Activated naive CD8-positive, alpha-beta T cell treated with anti-CD3 and anti-CD28 coated beads, Interleukin-2, amount 10 ng/mL, durations not matched to agents 7 days and 5 days (primary cell): Measurements from ENCODE around the gene HUNK. TPM values are rescaled to one million over a fixed set of nuclear protein-coding genes. Genes with fewer than 3 reads are reported as not detected.

ENCODE experiments used
- ATAC-seq: fragments of 150-1000 bp; cut with Tn5 transposase; one replicate; pipeline ENCODE4 v1.10.0; 2021; ENCODE audit warnings: low read depth, moderate library complexity
- POLR2A ChIA-PET: fragments of 350-600 bp; sonication (Branson Sonifier 250); formaldehyde crosslinking; loops from one replicate; lab custom pipeline; 2021; ENCODE audit warnings: antibody characterized with exemption; lab: Charles Lee
- DNase-seq: peaks from one replicate; pipeline ENCODE4 v3.0.0; 2021
- H3K27ac Mint-ChIP-seq: one replicate; pipeline ENCODE4 v1.8.0; 2022; ENCODE audit warnings: mild to moderate bottlenecking, mixed read lengths
- H3K27me3 Mint-ChIP-seq: one replicate; pipeline ENCODE4 v1.8.0; 2022; ENCODE audit warnings: mild to moderate bottlenecking, moderate library complexity, mixed read lengths
- H3K36me3 Mint-ChIP-seq: one replicate; pipeline ENCODE4 v1.8.0; 2021; ENCODE audit warnings: mild to moderate bottlenecking, mixed read lengths
- H3K4me1 Mint-ChIP-seq: one replicate; pipeline ENCODE4 v1.8.0; 2021; ENCODE audit warnings: mixed read lengths
- H3K4me3 Mint-ChIP-seq: one replicate; pipeline ENCODE4 v1.8.0; 2022; ENCODE audit warnings: mild to moderate bottlenecking, moderate library complexity, mixed read lengths
- H3K9me3 Mint-ChIP-seq: one replicate; pipeline ENCODE4 v1.8.0; 2021; ENCODE audit warnings: mixed read lengths
- total RNA-seq, 2 experiments: library from RNA; stranded (reverse); gene quantifications; one replicate each; pipeline ENCODE4 v1.2.3, GENCODE V29; 2021

Gene HUNK
- total RNA-seq, 2 experiments from 2014 or later: 0.48 to 0.78 TPM

DNA sequence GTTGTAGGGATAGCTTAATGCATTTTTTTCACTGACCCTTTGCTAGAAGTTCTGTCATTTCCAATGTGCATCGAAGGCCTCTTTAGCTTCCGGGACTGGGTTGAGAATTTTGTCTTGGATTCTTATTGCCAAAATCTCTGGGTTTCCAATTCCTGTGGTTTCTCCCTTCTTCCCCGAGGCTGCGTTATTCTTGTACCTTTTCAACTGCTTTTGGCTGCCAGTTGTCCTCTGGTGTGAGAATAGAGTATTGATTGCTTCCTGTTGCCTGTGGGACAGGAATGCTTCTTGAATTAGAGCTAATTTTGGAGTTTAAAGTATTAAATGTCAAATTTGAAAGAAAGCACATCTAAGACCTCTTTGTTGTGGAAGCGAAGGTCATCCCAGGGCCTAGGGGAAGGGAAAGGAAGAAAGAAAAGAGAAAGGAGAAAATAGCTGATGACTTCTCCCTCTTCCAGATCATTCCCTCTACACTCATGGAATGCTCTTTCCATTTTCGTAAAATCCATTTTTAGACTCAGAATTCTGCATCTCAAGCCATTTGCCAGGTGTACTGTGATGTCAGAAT lies 21.1 kb downstream of the HUNK start:
- H3K9me3 Mint-ChIP-seq: no peaks in the 10 kb centered on the region
- H3K4me1 Mint-ChIP-seq: peaks cover under 1% of the 10 kb centered on the region
- no peak for DNase-seq
- H3K36me3 Mint-ChIP-seq: no peaks in the 10 kb centered on the region
- no peak overlapping the region for H3K27ac Mint-ChIP-seq
- peaks cover 7% of the 10 kb centered on the region for H3K27me3 Mint-ChIP-seq
- no peak overlapping the region for H3K4me3 Mint-ChIP-seq
- no peak for ATAC-seq
- POLR2A ChIA-PET: no interaction called here

DNA sequence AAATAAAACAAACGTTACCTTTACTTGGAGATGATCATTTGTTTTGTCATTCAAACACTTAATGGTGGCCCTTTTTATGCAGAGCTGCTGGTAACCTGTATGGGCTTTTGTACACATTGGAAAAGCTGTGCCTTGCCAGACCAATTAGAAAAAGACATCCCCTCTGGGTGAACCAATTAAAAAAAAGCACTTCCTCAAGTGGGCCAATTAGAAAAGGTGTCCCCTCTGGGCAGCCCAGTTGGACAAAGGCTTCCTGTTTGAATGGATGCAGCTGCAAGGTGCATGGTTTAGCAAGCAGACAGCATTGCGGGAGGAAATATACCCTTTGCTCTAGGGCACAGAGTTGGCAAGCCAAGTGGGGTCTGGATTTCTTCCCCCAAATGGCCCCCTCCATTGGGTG lies 21.6 kb downstream of the HUNK start:
- Mint-ChIP-seq H3K4me1 (peaks cover 4% of the 10 kb centered on the region), H3K27ac (no peak overlapping the region), H3K9me3 (no peaks in the 10 kb centered on the region), H3K27me3 (peaks cover 7% of the 10 kb centered on the region), H3K4me3 (no peak overlapping the region), H3K36me3 (no peaks in the 10 kb centered on the region)
- no peak for DNase-seq
- no peak for ATAC-seq
- POLR2A ChIA-PET: no interaction called here

DNA sequence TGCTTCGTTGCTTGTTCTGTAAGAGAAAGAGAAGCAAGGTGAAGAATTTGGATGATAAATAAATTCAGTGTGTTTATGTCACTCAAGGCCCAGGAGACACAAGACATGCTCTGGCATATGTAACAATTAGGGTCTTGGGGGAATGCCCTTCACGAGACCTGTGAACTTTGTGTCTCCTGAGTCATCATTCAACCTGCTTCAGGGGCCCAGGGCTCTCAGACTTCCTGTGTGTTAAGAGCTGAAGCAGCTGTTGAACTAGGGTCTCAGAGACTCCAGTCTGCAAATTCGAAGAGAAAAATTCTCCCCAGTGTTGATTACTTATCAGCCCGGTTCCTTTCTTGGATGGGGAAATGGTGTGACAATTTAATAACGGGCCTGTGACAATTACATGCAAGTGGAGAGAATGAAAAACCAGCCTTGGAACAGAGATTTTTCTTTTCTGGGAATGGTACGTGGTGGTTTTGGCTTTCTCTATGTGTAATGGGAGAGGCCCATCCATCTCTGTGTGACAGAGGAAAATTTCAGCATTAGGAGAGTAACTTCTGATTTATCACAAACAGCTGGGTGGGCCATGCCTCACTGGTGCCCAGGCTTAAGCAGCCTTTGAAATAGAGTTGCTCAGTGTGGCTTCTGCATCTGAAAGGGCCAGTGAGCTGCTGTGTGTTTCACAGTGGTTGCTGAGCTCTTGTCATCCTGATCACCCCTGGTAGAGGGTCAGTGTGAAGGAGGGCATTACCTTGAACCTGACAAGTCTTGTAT lies 22.4 kb downstream of the HUNK start:
- peaks cover 4% of the 10 kb centered on the region for H3K4me1 Mint-ChIP-seq
- H3K36me3 Mint-ChIP-seq: no peaks in the 10 kb centered on the region
- H3K27me3 Mint-ChIP-seq: peaks cover 5% of the 10 kb centered on the region
- no peak for ATAC-seq
- H3K4me3 Mint-ChIP-seq: no peak overlapping the region
- POLR2A ChIA-PET: no interaction called here
- H3K27ac Mint-ChIP-seq: no peak overlapping the region
- DNase-seq: no peak
- H3K9me3 Mint-ChIP-seq: peaks cover 2% of the 10 kb centered on the region

DNA sequence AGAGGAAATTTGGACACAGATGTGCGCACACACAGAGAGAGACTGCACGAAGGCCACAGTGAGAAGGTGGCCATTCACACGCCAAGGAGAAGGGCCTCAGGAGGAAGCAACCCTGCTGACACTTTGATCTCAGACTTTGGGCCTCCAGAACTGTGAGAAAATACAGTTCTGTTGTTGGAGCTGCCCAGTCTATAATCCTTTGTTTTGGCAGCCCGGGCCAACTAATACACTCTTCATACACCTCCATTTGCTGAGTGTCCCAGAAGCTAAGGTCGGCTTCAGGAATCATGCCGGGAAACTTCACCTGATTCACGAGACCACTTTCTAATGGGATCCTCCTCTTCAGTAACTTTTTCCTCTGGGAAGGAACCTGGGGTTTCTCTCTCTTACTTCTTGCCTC lies 23.2 kb downstream of the HUNK start:
- Mint-ChIP-seq H3K9me3 (peaks cover 2% of the 10 kb centered on the region), H3K4me1 (peaks cover 4% of the 10 kb centered on the region), H3K27ac (no peak overlapping the region), H3K4me3 (no peak overlapping the region), H3K36me3 (no peaks in the 10 kb centered on the region), H3K27me3 (peaks cover 5% of the 10 kb centered on the region)
- no peak for ATAC-seq
- DNase-seq: no peak
- POLR2A ChIA-PET: no interaction called here

DNA sequence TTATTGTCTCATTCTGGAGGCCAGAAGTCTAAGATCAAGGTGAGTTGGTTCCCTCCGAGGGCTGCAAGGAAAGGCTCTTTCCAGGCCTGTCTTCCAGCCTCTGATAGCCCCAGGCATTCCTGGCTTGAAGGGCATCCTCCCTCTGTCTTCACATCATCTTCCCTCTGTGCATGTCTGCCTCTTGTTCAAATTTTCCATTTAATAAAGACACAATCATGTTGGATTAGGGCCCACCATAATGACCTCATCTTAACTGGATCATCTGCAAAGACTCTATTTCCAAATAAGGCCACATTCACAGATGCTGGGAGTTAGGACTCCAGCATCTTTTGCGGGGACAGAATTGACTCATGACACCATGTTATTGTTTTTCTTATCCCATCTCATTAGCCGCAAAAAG lies 24.5 kb downstream of the HUNK start:
- H3K27ac Mint-ChIP-seq: no peak overlapping the region
- peaks cover 4% of the 10 kb centered on the region for H3K4me1 Mint-ChIP-seq
- no peaks in the 10 kb centered on the region for H3K36me3 Mint-ChIP-seq
- peaks cover 2% of the 10 kb centered on the region for H3K9me3 Mint-ChIP-seq
- POLR2A ChIA-PET: no interaction called here
- ATAC-seq: no peak
- H3K27me3 Mint-ChIP-seq: peaks cover 5% of the 10 kb centered on the region
- no peak overlapping the region for H3K4me3 Mint-ChIP-seq
- DNase-seq: no peak

DNA sequence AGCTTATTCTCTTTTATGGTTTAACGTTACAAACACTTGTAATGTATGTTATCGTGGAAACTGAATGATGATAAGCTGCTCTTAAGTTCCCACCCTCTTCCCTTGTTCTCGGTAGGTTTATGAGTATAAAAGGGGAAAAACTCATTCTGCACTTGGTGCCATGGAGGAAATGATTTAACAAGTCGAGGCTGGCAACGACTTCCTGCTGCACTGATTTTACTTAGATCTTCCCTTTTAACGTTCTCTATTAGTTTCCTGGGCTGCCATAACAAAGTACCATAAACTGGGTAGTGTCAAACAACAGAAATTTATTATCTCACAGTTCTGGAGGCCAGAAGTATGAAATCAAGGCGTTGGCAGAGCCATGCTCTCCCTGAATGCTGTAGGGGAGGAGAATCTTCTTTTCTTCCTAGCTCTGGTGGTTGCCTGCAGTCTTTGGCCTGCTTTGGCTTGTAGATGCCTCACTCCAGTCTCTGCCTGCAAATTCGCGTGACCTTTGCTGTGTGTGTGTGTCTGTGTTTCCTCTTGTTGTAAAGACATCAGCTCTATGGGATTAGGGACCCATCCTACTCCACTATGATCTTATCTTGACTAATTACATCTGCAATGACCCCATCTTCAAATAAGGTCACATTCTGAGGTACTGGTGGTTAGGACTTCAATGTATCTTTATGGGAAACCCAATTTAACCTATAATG lies 26.3 kb downstream of the HUNK start:
- H3K4me3 Mint-ChIP-seq: no peak overlapping the region
- DNase-seq (no peak), ATAC-seq (no peak)
- POLR2A ChIA-PET: no interaction called here
- H3K9me3 Mint-ChIP-seq: peaks cover 2% of the 10 kb centered on the region
- H3K4me1 Mint-ChIP-seq: peaks cover 4% of the 10 kb centered on the region
- H3K36me3 Mint-ChIP-seq: no peaks in the 10 kb centered on the region
- no peak overlapping the region for H3K27ac Mint-ChIP-seq
- H3K27me3 Mint-ChIP-seq: no peaks in the 10 kb centered on the region

DNA sequence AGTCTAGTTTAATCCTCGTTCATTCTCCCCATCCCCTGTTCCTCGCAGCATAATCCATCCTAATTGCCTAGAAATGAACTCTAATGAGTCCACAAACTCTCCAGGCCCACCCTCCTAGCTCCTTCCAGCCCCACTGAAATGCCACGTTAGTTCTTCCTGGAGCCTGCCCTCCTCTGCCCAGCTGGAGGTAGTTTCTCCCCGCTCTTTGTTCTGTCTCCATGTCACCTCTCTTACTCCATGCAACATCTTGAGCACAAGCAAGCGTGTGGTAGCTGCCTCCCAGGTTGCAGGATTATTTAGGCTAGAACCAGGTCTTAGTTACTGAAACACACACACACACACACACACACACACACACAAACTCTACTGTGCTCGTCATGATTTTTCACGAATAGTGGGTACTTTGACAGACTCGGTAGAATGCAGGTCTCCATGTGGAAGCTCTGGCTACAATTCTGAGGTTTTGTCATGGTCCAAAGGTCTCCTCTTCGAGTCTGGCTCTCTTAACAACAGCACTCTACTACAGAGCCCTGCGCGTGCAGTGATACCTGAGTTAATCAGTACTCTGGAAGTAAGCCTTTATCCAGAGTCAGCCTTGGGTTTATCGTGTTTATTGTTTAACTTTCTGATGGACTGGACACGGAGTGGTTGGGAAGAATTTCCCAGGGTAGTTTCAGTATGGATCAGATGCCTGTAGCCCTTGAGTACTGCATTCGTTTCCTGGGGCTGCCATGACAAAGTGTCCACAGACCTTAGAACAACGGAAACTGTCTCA lies 27.5 kb downstream of the HUNK start:
- no peak for ATAC-seq
- Mint-ChIP-seq H3K27me3 (no peaks in the 10 kb centered on the region), H3K27ac (no peak overlapping the region), H3K4me1 (peaks cover 4% of the 10 kb centered on the region), H3K4me3 (no peak overlapping the region), H3K36me3 (no peaks in the 10 kb centered on the region), H3K9me3 (peaks cover 2% of the 10 kb centered on the region)
- no peak for DNase-seq
- POLR2A ChIA-PET: no interaction called here

DNA sequence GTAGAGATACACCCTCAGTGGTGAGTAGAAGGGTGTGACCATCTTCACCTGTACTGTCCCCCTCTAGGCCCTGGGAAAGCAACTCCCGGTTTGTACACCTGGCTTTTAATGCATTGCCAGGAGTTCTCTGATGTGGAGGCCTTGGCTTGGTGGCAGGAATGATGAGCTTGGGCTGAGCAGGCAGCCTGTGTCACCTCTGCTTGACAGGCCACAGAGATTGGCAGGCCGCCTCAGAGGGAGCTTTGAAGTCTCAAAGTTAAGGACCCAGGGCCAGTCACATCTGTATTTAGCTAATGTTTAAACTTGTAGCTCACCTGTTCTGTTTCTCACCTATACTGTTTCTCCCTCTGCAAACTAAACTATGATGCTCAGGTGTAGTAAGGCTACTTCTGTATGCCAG lies 28.5 kb downstream of the HUNK start:
- Mint-ChIP-seq H3K27ac (no peak overlapping the region), H3K4me3 (no peak overlapping the region), H3K36me3 (no peaks in the 10 kb centered on the region), H3K4me1 (peaks cover 4% of the 10 kb centered on the region), H3K27me3 (no peaks in the 10 kb centered on the region), H3K9me3 (peaks cover 2% of the 10 kb centered on the region)
- no peak for DNase-seq
- POLR2A ChIA-PET: no interaction called here
- no peak for ATAC-seq

DNA sequence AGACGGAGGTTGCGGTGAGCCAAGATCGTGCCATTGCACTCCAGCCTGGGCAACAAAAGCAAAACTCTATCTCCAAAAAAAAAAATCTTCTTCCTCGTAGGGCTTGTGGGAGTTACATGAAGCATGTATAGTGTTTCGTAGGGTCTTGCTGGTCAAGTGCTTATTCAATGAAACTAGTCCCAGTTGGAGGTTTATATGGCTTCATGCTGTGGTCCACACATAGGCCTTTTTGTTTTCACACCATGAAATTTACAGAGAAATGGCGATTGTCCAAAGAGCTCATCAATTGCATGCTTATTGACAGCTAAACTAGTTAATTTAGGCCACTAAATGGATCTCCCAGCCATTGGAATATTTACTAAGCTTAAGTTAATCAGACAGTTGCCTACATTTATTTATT lies 29.6 kb downstream of the HUNK start:
- Mint-ChIP-seq H3K27me3 (no peaks in the 10 kb centered on the region), H3K9me3 (peaks cover 2% of the 10 kb centered on the region), H3K36me3 (no peaks in the 10 kb centered on the region), H3K27ac (no peak overlapping the region), H3K4me1 (peaks cover 4% of the 10 kb centered on the region), H3K4me3 (no peak overlapping the region)
- POLR2A ChIA-PET: no interaction called here
- DNase-seq (no peak), ATAC-seq (no peak)

DNA sequence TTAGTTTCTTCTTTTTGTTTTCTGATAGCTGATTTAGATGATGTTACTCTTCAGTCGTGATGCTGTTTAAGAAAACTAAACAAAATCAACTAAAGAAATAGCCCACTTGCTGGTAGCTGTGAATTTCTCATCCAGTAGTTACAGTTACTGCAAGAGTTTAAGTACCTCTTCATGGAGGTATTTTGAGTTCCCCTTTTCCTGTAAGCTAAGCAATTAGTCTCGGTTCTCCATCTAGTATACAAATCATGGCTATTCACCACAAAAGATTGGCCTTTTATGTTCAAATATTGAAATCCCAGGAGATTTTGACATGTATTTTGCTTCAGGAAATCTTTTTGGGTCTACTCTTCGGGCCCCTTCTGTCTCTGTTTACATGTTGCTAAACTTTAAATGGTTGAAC lies 31.1 kb downstream of the HUNK start:
- Mint-ChIP-seq H3K9me3 (peaks cover 2% of the 10 kb centered on the region), H3K4me1 (peaks cover 3% of the 10 kb centered on the region), H3K4me3 (no peak overlapping the region), H3K27ac (no peak overlapping the region), H3K27me3 (peaks cover 10% of the 10 kb centered on the region), H3K36me3 (no peaks in the 10 kb centered on the region)
- POLR2A ChIA-PET: interaction anchor here (0.5 kb wide), 1 partner anchor 18 kb away, joined by 3 read pairs; no protein-coding TSS in a partner anchor
- DNase-seq: no peak
- ATAC-seq: no peak

DNA sequence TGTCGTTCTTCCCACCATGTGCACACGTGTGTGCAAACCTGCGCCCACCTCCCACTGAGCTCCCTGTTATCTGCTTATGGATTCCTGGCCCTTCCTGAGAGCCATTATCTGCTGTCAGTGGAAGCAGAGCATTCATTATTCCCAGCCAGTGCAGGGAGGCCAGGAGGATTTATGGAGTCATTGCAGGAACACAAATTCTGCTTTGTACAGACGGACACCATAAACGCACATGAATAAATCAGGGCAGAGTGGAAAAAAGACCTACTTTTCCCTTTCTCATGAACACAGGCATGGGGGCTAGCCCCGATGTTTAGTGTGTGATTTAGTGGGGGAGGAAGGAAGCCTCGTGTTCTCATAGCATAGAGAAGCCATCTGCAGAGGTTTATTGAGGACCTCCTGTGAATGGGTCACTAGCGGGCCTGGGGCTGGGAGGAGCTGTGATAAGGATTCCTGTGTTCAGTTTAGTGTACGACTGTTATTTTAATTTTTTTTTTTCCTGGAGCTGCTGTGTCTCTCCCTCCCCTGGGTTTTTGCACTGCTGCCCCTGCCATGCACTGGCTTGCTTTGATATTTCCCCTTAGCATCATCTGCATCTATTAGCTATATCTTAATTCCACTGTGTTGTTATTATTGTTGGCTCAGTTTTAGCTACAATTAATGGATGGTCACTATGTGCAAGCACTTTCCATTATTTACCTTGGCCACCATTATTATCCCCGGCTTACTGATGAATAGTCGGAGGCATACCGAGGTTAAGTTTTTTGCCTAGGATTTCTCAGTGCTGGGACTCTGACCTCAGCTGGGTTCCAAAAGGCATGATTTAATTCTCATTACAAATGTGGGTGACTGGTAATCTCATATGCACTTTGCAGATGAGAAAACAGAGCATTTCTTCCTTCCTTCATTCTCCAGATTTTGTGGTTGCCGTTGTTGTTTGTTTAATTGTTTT lies 33.0 kb downstream of the HUNK start:
- no peak for DNase-seq
- H3K9me3 Mint-ChIP-seq: no peaks in the 10 kb centered on the region
- H3K27ac Mint-ChIP-seq: no peak overlapping the region
- POLR2A ChIA-PET: no interaction called here
- no peak overlapping the region for H3K4me3 Mint-ChIP-seq
- no peaks in the 10 kb centered on the region for H3K36me3 Mint-ChIP-seq
- ATAC-seq: no peak
- H3K27me3 Mint-ChIP-seq: peaks cover 18% of the 10 kb centered on the region
- H3K4me1 Mint-ChIP-seq: no peaks in the 10 kb centered on the region

DNA sequence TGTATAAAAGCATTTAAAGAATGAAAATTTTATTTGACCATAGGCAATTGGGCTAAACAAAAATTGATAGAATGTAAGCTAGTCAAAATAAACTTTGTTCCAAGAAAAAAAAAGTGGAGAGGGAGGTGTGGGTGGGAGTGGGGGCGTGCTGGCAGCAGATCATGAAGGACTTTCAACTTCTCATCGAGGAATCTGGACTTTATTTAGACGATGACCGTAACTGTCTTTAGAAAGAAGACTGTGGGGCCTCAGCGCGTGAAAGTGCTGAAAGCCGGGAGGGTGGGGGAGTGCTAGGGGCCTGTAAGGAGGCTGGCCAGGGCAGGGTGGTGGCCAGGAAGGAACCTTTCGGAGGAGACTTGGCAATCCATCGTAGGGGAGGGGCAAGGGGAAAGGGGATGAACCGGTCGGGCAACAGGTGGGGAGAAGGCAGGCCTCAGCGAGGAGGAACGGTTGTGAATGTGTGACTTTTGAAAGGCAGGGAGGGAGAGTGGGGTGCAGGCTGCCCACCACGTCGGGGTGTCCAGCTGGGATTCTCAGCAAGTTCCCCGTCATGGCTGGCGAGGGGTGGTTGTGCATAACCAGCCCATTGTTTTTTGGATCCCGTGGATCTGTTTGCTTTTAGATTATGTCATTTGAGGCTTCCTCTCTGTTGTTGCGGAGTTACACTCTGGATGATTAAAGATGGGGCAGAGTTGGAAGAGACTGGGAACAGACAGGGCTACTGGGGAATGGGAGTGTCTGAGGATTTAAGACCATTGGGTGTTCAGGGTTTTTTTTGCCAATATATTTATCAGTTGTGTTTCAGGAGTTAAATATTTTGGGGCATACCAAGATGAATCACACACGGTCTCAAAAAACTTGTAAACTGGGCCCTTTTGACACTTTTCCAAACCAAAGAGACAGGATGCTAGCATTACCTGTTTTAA lies 35.5 kb downstream of the HUNK start:
- H3K36me3 Mint-ChIP-seq: no peaks in the 10 kb centered on the region
- H3K9me3 Mint-ChIP-seq: no peaks in the 10 kb centered on the region
- ATAC-seq (no peak), DNase-seq (no peak)
- H3K27me3 Mint-ChIP-seq: peaks cover 18% of the 10 kb centered on the region
- no peak overlapping the region for H3K4me3 Mint-ChIP-seq
- no peaks in the 10 kb centered on the region for H3K4me1 Mint-ChIP-seq
- POLR2A ChIA-PET: no interaction called here
- H3K27ac Mint-ChIP-seq: no peak overlapping the region
